Measurements from ENCODE around the gene ITLN2. TPM values are rescaled to one million over a fixed set of nuclear protein-coding genes. Genes with fewer than 3 reads are reported as not detected.
"Not testable (repeated sequence)": the region's sequence is repeated elsewhere in the genome, so short reads cannot be mapped to it uniquely, and the experiment has no call there.

Gene ITLN2
- total and polyA plus RNA-seq, 2 experiments from 2014 or later: not detected

GRCh38 chr1:160905617-160905989, 49.0 kb downstream of the ITLN2 start:
- no peak overlapping the region for H3K4me2 ChIP-seq (ENCODE audit: unreplicated experiment)
- no peak overlapping the region for H2AFZ ChIP-seq
- no peak overlapping the region for H3K27ac ChIP-seq
- no peaks in the 10 kb centered on the region for H3K9me2 ChIP-seq (ENCODE audit: insufficient read depth)
- no peak for TF ChIP-seq EZH2 (IDR thresholded peaks at IDR 0.05; ENCODE audit: insufficient read depth, poor library complexity, severe bottlenecking)
- no peak for TF ChIP-seq EZH2phosphoT487 (IDR thresholded peaks at IDR 0.05; ENCODE audit: insufficient read depth, low read depth)
- H3K4me1 ChIP-seq (ENCODE audit: insufficient read depth): no peaks in the 10 kb centered on the region
- no peak overlapping the region for H3K9ac ChIP-seq
- no peaks in the 10 kb centered on the region for H3K9me3 ChIP-seq (ENCODE audit: low read depth)
- no peaks in the 10 kb centered on the region for H3F3A ChIP-seq (ENCODE audit: insufficient read depth)
- H3K4me3 ChIP-seq: no peak overlapping the region
- no peaks in the 10 kb centered on the region for H3K36me3 ChIP-seq (ENCODE audit: low read depth)
- no peaks in the 10 kb centered on the region for H3K27me3 ChIP-seq (replicated peaks; ENCODE audit: insufficient read depth)
- in situ Hi-C loops (cut with MboI): no loop called here
- WGBS, 2 experiments (ENCODE audit: low coverage in 1 of 2, low lambda C conversion rate in 2 of 2, missing lambda C conversion rate in 2 of 2): 21 to 35% methylated on average over 4 of the region's 4 CpGs
- H3K79me2 ChIP-seq (ENCODE audit: insufficient read depth): no peaks in the 10 kb centered on the region
- DNase-seq: no peak
- H4K20me1 ChIP-seq (ENCODE audit: insufficient read depth): no peaks in the 10 kb centered on the region

DNA sequence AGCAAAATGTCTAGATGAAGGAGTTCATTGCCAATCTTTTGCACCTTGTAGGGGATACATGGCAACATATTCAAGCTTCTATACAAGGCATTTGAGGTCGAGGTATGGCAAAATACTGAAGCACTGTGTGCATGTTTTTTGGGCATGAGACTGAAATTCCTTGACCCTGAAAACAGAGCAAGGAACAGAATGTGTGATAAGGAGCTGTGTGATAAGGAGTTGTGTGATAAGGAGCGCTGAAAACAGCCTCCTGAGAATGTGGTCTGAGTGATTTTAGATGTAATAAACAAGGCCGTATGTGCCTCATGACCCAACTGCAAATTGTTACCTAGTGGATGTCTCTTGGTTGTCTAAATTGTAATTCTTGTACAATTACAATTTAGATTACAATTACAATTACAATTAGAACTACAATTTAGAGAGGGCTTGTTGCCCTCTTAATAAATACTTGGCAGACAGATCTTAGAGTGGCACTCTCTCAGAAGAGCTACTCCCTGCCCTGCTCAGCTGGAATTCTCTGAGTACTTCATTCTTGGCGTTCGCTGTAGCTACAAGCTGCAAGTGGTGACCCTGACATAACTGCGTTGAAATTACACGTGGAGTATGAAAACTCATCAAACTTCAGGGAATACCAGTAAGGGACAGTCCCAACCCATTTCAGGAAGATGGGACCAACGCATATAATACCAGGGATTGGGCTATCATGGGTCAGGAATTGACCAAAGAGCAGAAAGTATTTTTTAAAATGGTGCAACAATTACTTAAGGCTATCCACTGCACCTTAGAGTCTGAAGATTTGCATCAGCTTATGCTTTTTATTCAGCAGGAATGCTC, 49.6 kb downstream of the ITLN2 start:
- 20% methylated on average over 8 of the region's 8 CpGs for WGBS, 2 experiments (ENCODE audit: low coverage in 1 of 2, low lambda C conversion rate in 2 of 2, missing lambda C conversion rate in 2 of 2)
- no peak for TF ChIP-seq EZH2phosphoT487 (IDR thresholded peaks at IDR 0.05; ENCODE audit: insufficient read depth, low read depth)
- TF ChIP-seq EZH2 (IDR thresholded peaks at IDR 0.05; ENCODE audit: insufficient read depth, poor library complexity, severe bottlenecking): no peak
- Histone ChIP-seq H3K9ac (no peak overlapping the region), H3K4me3 (no peak overlapping the region), H3K9me3 (ENCODE audit: low read depth) (no peaks in the 10 kb centered on the region), H3K27ac (no peak overlapping the region), H4K20me1 (ENCODE audit: insufficient read depth) (no peaks in the 10 kb centered on the region), H3F3A (ENCODE audit: insufficient read depth) (no peaks in the 10 kb centered on the region), H3K4me2 (ENCODE audit: unreplicated experiment) (no peak overlapping the region), H3K36me3 (ENCODE audit: low read depth) (no peaks in the 10 kb centered on the region), H3K79me2 (ENCODE audit: insufficient read depth) (no peaks in the 10 kb centered on the region), H2AFZ (no peak overlapping the region), H3K9me2 (ENCODE audit: insufficient read depth) (no peaks in the 10 kb centered on the region), H3K27me3 (replicated peaks; ENCODE audit: insufficient read depth) (no peaks in the 10 kb centered on the region), H3K4me1 (ENCODE audit: insufficient read depth) (no peaks in the 10 kb centered on the region)
- no peak for DNase-seq
- in situ Hi-C loops (cut with MboI): no loop called here

GRCh38 chr1:160902251-160902650, 52.4 kb downstream of the ITLN2 start:
- WGBS, 2 experiments (ENCODE audit: low coverage in 1 of 2, low lambda C conversion rate in 2 of 2, missing lambda C conversion rate in 2 of 2): 41 to 56% methylated on average over 1 of the region's 1 CpG
- H3K4me2 ChIP-seq (ENCODE audit: unreplicated experiment); H2AFZ ChIP-seq; DNase-seq; H3K79me2 ChIP-seq (ENCODE audit: insufficient read depth); H3K27me3 ChIP-seq (replicated peaks; ENCODE audit: insufficient read depth); H3K4me3 ChIP-seq; H3K4me1 ChIP-seq (ENCODE audit: insufficient read depth); H3F3A ChIP-seq (ENCODE audit: insufficient read depth); H3K9me3 ChIP-seq (ENCODE audit: low read depth); H3K9me2 ChIP-seq (ENCODE audit: insufficient read depth); H3K36me3 ChIP-seq (ENCODE audit: low read depth); H4K20me1 ChIP-seq (ENCODE audit: insufficient read depth); in situ Hi-C loops (cut with MboI); H3K9ac ChIP-seq; H3K27ac ChIP-seq: not testable (repeated sequence)

- H3K36me3 ChIP-seq (ENCODE audit: low read depth): no peaks in the 10 kb centered on the region
- WGBS, 2 experiments (ENCODE audit: low coverage in 1 of 2, low lambda C conversion rate in 2 of 2, missing lambda C conversion rate in 2 of 2): 5 to 14% methylated on average over 2 of the region's 2 CpGs
- no peak overlapping the region for H3K9ac ChIP-seq
- no peaks in the 10 kb centered on the region for H4K20me1 ChIP-seq (ENCODE audit: insufficient read depth)
- no peaks in the 10 kb centered on the region for H3K9me2 ChIP-seq (ENCODE audit: insufficient read depth)
- no peak overlapping the region for H3K4me3 ChIP-seq
- no peaks in the 10 kb centered on the region for H3K9me3 ChIP-seq (ENCODE audit: low read depth)
- no peak overlapping the region for H3K27ac ChIP-seq
- no peaks in the 10 kb centered on the region for H3F3A ChIP-seq (ENCODE audit: insufficient read depth)
- no peaks in the 10 kb centered on the region for H3K27me3 ChIP-seq (replicated peaks; ENCODE audit: insufficient read depth)
- TF ChIP-seq EZH2 (IDR thresholded peaks at IDR 0.05; ENCODE audit: insufficient read depth, poor library complexity, severe bottlenecking) (no peak), EZH2phosphoT487 (IDR thresholded peaks at IDR 0.05; ENCODE audit: insufficient read depth, low read depth) (no peak)
- in situ Hi-C loops (cut with MboI): no loop called here
- H3K79me2 ChIP-seq (ENCODE audit: insufficient read depth): no peaks in the 10 kb centered on the region
- H3K4me2 ChIP-seq (ENCODE audit: unreplicated experiment): no peak overlapping the region
- H3K4me1 ChIP-seq (ENCODE audit: insufficient read depth): no peaks in the 10 kb centered on the region
- no peak overlapping the region for H2AFZ ChIP-seq
- DNase-seq: no peak
Observed at GRCh38 chr1:160901768-160902167, 52.8 kb downstream of the ITLN2 start.

DNA sequence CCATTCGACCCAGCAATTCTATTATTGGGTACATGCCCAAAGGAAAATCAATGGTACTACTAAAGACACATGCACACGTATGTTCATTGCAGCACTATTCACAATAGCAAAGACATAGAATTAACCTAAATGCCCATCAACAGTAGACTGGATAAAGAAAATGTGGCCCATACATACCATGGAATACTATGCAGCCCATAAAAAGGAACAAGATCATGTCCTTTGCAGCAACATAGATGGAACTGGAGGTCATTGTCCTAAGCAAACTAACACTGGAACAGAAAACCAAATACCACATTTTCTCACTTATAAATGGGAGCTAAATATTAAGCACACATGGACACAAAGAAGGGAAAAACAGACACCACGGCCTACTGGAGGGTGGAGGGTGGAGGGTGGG, 53.9 kb downstream of the ITLN2 start:
- in situ Hi-C loops (cut with MboI); H4K20me1 ChIP-seq (ENCODE audit: insufficient read depth); DNase-seq; H3K4me3 ChIP-seq; H3F3A ChIP-seq (ENCODE audit: insufficient read depth); H3K9me2 ChIP-seq (ENCODE audit: insufficient read depth); H3K4me2 ChIP-seq (ENCODE audit: unreplicated experiment); H3K27me3 ChIP-seq (replicated peaks; ENCODE audit: insufficient read depth); H2AFZ ChIP-seq; H3K4me1 ChIP-seq (ENCODE audit: insufficient read depth); H3K9me3 ChIP-seq (ENCODE audit: low read depth); H3K36me3 ChIP-seq (ENCODE audit: low read depth); H3K9ac ChIP-seq; H3K27ac ChIP-seq; H3K79me2 ChIP-seq (ENCODE audit: insufficient read depth): not testable (repeated sequence)
- WGBS, 2 experiments (ENCODE audit: low coverage in 1 of 2, low lambda C conversion rate in 2 of 2, missing lambda C conversion rate in 2 of 2): 17 to 31% methylated on average over 3 of the region's 3 CpGs

Other genes with a start within 250 kb of the ITLN2 start
- not detected in 2 replicates for gene CD48, start 243.0 kb downstream of the ITLN2 start, total RNA-seq (2014; rRNA removed; shearing (Covaris generic))
- gene CD48, start 243.0 kb downstream of the ITLN2 start, polyA plus RNA-seq (2016; fragmentation: Nextera tagmentation; extraction: Ambion mirVana): 0.28 TPM in 1 of 2 replicates, not detected in the other
- not detected in 2 replicates for gene SLAMF7, start 215.6 kb downstream of the ITLN2 start, total RNA-seq (2014; rRNA removed; shearing (Covaris generic))
- not detected in 2 replicates for gene SLAMF7, start 215.6 kb downstream of the ITLN2 start, polyA plus RNA-seq (2016; fragmentation: Nextera tagmentation; extraction: Ambion mirVana)
- gene LY9, start 158.6 kb downstream of the ITLN2 start, total RNA-seq (2014; rRNA removed; shearing (Covaris generic)): not detected in 2 replicates
- not detected in 2 replicates for gene LY9, start 158.6 kb downstream of the ITLN2 start, polyA plus RNA-seq (2016; fragmentation: Nextera tagmentation; extraction: Ambion mirVana)
- not detected in 2 replicates for gene CD244, start 91.9 kb downstream of the ITLN2 start, total RNA-seq (2014; rRNA removed; shearing (Covaris generic))
- gene CD244, start 91.9 kb downstream of the ITLN2 start, polyA plus RNA-seq (2016; fragmentation: Nextera tagmentation; extraction: Ambion mirVana): not detected in 2 replicates
- not detected in 2 replicates for gene ITLN1, start 69.6 kb downstream of the ITLN2 start, total RNA-seq (2014; rRNA removed; shearing (Covaris generic))
- gene ITLN1, start 69.6 kb downstream of the ITLN2 start, polyA plus RNA-seq (2016; fragmentation: Nextera tagmentation; extraction: Ambion mirVana): not detected in 2 replicates
- 0.76 and 1.5 TPM in 2 replicates for gene F11R, start 66.3 kb upstream of the ITLN2 start, total RNA-seq (2014; rRNA removed; shearing (Covaris generic))
- 0.52 and 0.53 TPM in 2 replicates for gene F11R, start 66.3 kb upstream of the ITLN2 start, polyA plus RNA-seq (2016; fragmentation: Nextera tagmentation; extraction: Ambion mirVana)
- gene TSTD1, start 84.2 kb upstream of the ITLN2 start, total RNA-seq (2014; rRNA removed; shearing (Covaris generic)): not detected in 2 replicates
- not detected in 2 replicates for gene TSTD1, start 84.2 kb upstream of the ITLN2 start, polyA plus RNA-seq (2016; fragmentation: Nextera tagmentation; extraction: Ambion mirVana)
- gene USF1, start 91.2 kb upstream of the ITLN2 start, total RNA-seq (2014; rRNA removed; shearing (Covaris generic)): 53.2 and 68.4 TPM in 2 replicates
- gene USF1, start 91.2 kb upstream of the ITLN2 start, polyA plus RNA-seq (2016; fragmentation: Nextera tagmentation; extraction: Ambion mirVana): 12.2 and 17.1 TPM in 2 replicates
- gene ARHGAP30, start 115.1 kb upstream of the ITLN2 start, total RNA-seq (2014; rRNA removed; shearing (Covaris generic)): not detected in 2 replicates
- 0.21 and 0.29 TPM in 2 replicates for gene ARHGAP30, start 115.1 kb upstream of the ITLN2 start, polyA plus RNA-seq (2016; fragmentation: Nextera tagmentation; extraction: Ambion mirVana)
- gene NECTIN4, start 134.7 kb upstream of the ITLN2 start, total RNA-seq (2014; rRNA removed; shearing (Covaris generic)): 0.54 TPM in 1 of 2 replicates, not detected in the other
- gene NECTIN4, start 134.7 kb upstream of the ITLN2 start, polyA plus RNA-seq (2016; fragmentation: Nextera tagmentation; extraction: Ambion mirVana): 0.40 and 0.54 TPM in 2 replicates
- 3.7 and 5.6 TPM in 2 replicates for gene KLHDC9, start 143.6 kb upstream of the ITLN2 start, total RNA-seq (2014; rRNA removed; shearing (Covaris generic))
- gene KLHDC9, start 143.6 kb upstream of the ITLN2 start, polyA plus RNA-seq (2016; fragmentation: Nextera tagmentation; extraction: Ambion mirVana): 3.2 and 3.3 TPM in 2 replicates
- gene PFDN2, start 163.2 kb upstream of the ITLN2 start, total RNA-seq (2014; rRNA removed; shearing (Covaris generic)): 32.4 and 35.9 TPM in 2 replicates
- 121 and 125 TPM in 2 replicates for gene PFDN2, start 163.2 kb upstream of the ITLN2 start, polyA plus RNA-seq (2016; fragmentation: Nextera tagmentation; extraction: Ambion mirVana)
- 16.6 and 24.3 TPM in 2 replicates for gene NIT1, start 163.3 kb upstream of the ITLN2 start, total RNA-seq (2014; rRNA removed; shearing (Covaris generic))
- 30.4 and 30.9 TPM in 2 replicates for gene NIT1, start 163.3 kb upstream of the ITLN2 start, polyA plus RNA-seq (2016; fragmentation: Nextera tagmentation; extraction: Ambion mirVana)
- gene DEDD, start 177.9 kb upstream of the ITLN2 start, total RNA-seq (2014; rRNA removed; shearing (Covaris generic)): 30.4 and 36.7 TPM in 2 replicates
- 37.8 and 38.4 TPM in 2 replicates for gene DEDD, start 177.9 kb upstream of the ITLN2 start, polyA plus RNA-seq (2016; fragmentation: Nextera tagmentation; extraction: Ambion mirVana)
- 42.6 and 86.2 TPM in 2 replicates for gene UFC1, start 199.2 kb upstream of the ITLN2 start, total RNA-seq (2014; rRNA removed; shearing (Covaris generic))
- 89.5 and 89.6 TPM in 2 replicates for gene UFC1, start 199.2 kb upstream of the ITLN2 start, polyA plus RNA-seq (2016; fragmentation: Nextera tagmentation; extraction: Ambion mirVana)
- gene USP21, start 204.7 kb upstream of the ITLN2 start, total RNA-seq (2014; rRNA removed; shearing (Covaris generic)): 6.3 and 10.5 TPM in 2 replicates
- gene USP21, start 204.7 kb upstream of the ITLN2 start, polyA plus RNA-seq (2016; fragmentation: Nextera tagmentation; extraction: Ambion mirVana): 16.0 and 16.5 TPM in 2 replicates
- gene PPOX, start 211.6 kb upstream of the ITLN2 start, total RNA-seq (2014; rRNA removed; shearing (Covaris generic)): 18.8 and 36.2 TPM in 2 replicates
- gene PPOX, start 211.6 kb upstream of the ITLN2 start, polyA plus RNA-seq (2016; fragmentation: Nextera tagmentation; extraction: Ambion mirVana): 21.5 and 25.9 TPM in 2 replicates
- gene B4GALT3, start 222.7 kb upstream of the ITLN2 start, total RNA-seq (2014; rRNA removed; shearing (Covaris generic)): 33.3 and 34.5 TPM in 2 replicates
- 30.6 and 31.3 TPM in 2 replicates for gene B4GALT3, start 222.7 kb upstream of the ITLN2 start, polyA plus RNA-seq (2016; fragmentation: Nextera tagmentation; extraction: Ambion mirVana)
- 5.9 and 9.8 TPM in 2 replicates for gene ADAMTS4, start 244.2 kb upstream of the ITLN2 start, total RNA-seq (2014; rRNA removed; shearing (Covaris generic))
- 5.3 and 7.2 TPM in 2 replicates for gene ADAMTS4, start 244.2 kb upstream of the ITLN2 start, polyA plus RNA-seq (2016; fragmentation: Nextera tagmentation; extraction: Ambion mirVana)
- gene NDUFS2, start 247.6 kb upstream of the ITLN2 start, total RNA-seq (2014; rRNA removed; shearing (Covaris generic)): 104 and 125 TPM in 2 replicates
- 135 and 141 TPM in 2 replicates for gene NDUFS2, start 247.6 kb upstream of the ITLN2 start, polyA plus RNA-seq (2016; fragmentation: Nextera tagmentation; extraction: Ambion mirVana)